Hepatic stellate cell (primary cell): ENCODE data around the gene ARHGEF28.

Experiments used
- DNase-seq: peaks from one replicate; pipeline ENCODE4 v3.0.0; 2011; ENCODE audit warnings: low spot score

ARHGEF28 gene

GRCh38 chr5:73938280-73938937 is 312.4 kb downstream of the ARHGEF28 start:
- DNase-seq, result peak; percentile 76

- DNase-seq, result no peak
These were observed 312.9 kb downstream of the ARHGEF28 start for GRCh38 chr5:73938938-73939320.

GRCh38 chr5:73939557-73939956 is 313.6 kb downstream of the ARHGEF28 start:
- no peak for DNase-seq

- DNase-seq, result no peak
These were observed 314.0 kb downstream of the ARHGEF28 start for GRCh38 chr5:73940026-73940425.

GRCh38 chr5:73940801-73941200 is 314.8 kb downstream of the ARHGEF28 start:
- DNase-seq, result no peak

GRCh38 chr5:73942783-73943182 is 316.8 kb downstream of the ARHGEF28 start:
- no peak for DNase-seq

- no peak for DNase-seq
These were observed 317.4 kb downstream of the ARHGEF28 start for GRCh38 chr5:73943397-73943796.

GRCh38 chr5:73944581-73944980 is 318.6 kb downstream of the ARHGEF28 start:
- DNase-seq, result no peak

- DNase-seq, result no peak
These were observed 319.5 kb downstream of the ARHGEF28 start for GRCh38 chr5:73945505-73945904.

- DNase-seq, result no peak
These were observed 320.3 kb downstream of the ARHGEF28 start for GRCh38 chr5:73946278-73946677.

GRCh38 chr5:73946919-73947602 is 321.1 kb downstream of the ARHGEF28 start:
- no peak for DNase-seq

GRCh38 chr5:73947906-73948640 is 322.1 kb downstream of the ARHGEF28 start:
- DNase-seq, result no peak

GRCh38 chr5:73948720-73949119 is 322.7 kb downstream of the ARHGEF28 start:
- DNase-seq, result no peak

- no peak for DNase-seq
These were observed 324.5 kb downstream of the ARHGEF28 start for GRCh38 chr5:73950441-73950873.

- DNase-seq, result no peak
These were observed 325.0 kb downstream of the ARHGEF28 start for GRCh38 chr5:73950912-73951430.

- no peak for DNase-seq
These were observed 326.9 kb downstream of the ARHGEF28 start for GRCh38 chr5:73952872-73953271.

GRCh38 chr5:73954381-73954780 is 328.4 kb downstream of the ARHGEF28 start:
- DNase-seq, result no peak

GRCh38 chr5:73955271-73955846 is 329.4 kb downstream of the ARHGEF28 start:
- no peak for DNase-seq

- DNase-seq, result no peak
These were observed 331.5 kb downstream of the ARHGEF28 start for GRCh38 chr5:73957397-73958001.

GRCh38 chr5:73958037-73958436 is 332.0 kb downstream of the ARHGEF28 start:
- DNase-seq, result no peak

GRCh38 chr5:73960023-73960422 is 334.0 kb downstream of the ARHGEF28 start:
- DNase-seq, result no peak

GRCh38 chr5:73960426-73960825 is 334.4 kb downstream of the ARHGEF28 start:
- DNase-seq, result no peak
